ENCODE measurements around the gene ACTL10. TPM values are rescaled to one million over a fixed set of nuclear protein-coding genes. Genes with fewer than 3 reads are reported as not detected.

The ACTL10 gene
- total RNA-seq, 2 experiments from 2014 or later: 0.91 to 1.7 TPM

GRCh38 chr20:33673410-33674293, 6.9 kb downstream of the ACTL10 start:
- DNase-seq: peak; percentile 46
- Mint-ChIP-seq H3K27ac (peak overlapping the region; percentile 76), H3K27me3 (no peaks in the 10 kb centered on the region), H3K9me3 (ENCODE audit: low read depth) (no peaks in the 10 kb centered on the region), H3K36me3 (ENCODE audit: low read depth) (peaks cover 19% of the 10 kb centered on the region), H3K4me1 (peaks cover 33% of the 10 kb centered on the region), H3K4me3 (peak overlapping the region; percentile 79)
- ChIA-PET CTCF (no interaction called here), POLR2A (interaction anchor here (0.6 to 1.5 kb wide), 3 partner anchors 9 to 47 kb away, joined by 3 to 4 read pairs (median 4); partner anchors contain the start of gene PXMP4)
- intact Hi-C loops (cut with DNase I, micrococcal nuclease): loop anchor here in 1 of 2 experiments (1.0 kb wide), 1 partner anchor 13 kb away; the partner anchor contains the start of gene E2F1
- ATAC-seq: peak; percentile 52

DNA sequence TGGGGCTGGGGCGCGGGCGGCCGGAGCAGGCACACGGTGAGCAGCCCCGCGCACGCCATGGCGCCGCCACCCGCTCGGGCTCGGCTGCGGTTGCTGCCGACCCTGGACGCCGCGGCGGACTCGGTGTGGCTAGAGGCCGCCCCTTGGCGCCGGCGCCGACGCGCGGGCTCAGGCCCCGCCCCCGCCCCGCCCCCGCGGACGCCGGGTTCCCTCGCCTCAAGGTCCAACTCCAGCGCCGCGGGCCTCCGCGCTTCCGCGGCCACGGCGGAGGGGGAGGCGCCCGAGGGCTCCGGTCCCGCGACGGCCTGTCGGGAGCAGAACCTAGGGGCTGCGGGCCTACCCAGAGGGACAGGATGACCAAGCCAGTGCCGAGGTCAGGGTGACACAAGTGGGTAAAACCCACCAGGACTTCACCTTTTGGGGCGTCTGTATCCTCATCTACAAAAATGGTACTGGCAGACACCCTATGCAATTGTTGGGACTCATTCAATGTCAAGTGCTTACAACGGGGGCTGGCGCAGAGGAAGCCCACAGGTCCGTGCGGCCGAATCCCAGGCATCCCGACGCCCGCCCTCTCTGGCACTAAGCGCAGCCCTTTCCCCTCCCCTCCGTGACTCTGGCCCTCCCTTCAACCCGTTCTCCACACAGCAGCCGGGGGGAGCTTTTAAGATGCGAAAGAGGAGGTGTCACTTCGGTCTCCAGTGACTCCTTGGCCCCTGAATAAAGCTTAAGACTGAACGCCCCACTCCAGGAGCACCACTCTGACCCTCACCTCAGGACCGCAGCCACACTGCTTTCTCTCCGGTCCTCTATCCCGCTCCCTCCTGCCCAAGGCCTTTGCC, 7.8 kb downstream of the ACTL10 start, which contains the start of gene NECAB3:
NECAB3 (minus strand) TSS at position 135 of the 842 bp plus-strand sequence; CDS start at position 59, 76 bp downstream.
- peak within 1 kb of the TSS; percentile 76 for H3K27ac Mint-ChIP-seq
- peak; percentile 74 for DNase-seq

GRCh38 chr20:33675136-33675959, 8.6 kb downstream of the ACTL10 start:
- CTCF ChIA-PET: interaction anchor here (0.6 to 2.1 kb wide), 3 partner anchors 8 to 1117 kb away, joined by 4 to 10 read pairs (median 6); partner anchors contain the start of gene ACTL10
- H3K4me3 Mint-ChIP-seq: peak overlapping the region; percentile 59
- intact Hi-C loops (cut with DNase I, micrococcal nuclease): no loop called here
- peak overlapping the region; percentile 37 for H3K27ac Mint-ChIP-seq
- H3K27me3 Mint-ChIP-seq: no peaks in the 10 kb centered on the region
- DNase-seq (no peak), ATAC-seq (no peak)
- peaks cover 50% of the 10 kb centered on the region for H3K4me1 Mint-ChIP-seq
- POLR2A ChIA-PET: interaction anchor here (0.6 kb wide), 1 partner anchor 16 kb away, joined by 4 read pairs; no protein-coding TSS in a partner anchor
- H3K36me3 Mint-ChIP-seq (ENCODE audit: low read depth): peaks cover 29% of the 10 kb centered on the region
- no peaks in the 10 kb centered on the region for H3K9me3 Mint-ChIP-seq (ENCODE audit: low read depth)

More for the DNA sequence above, 7.8 kb downstream of the ACTL10 start, which contains the start of gene NECAB3:
- peak within 1 kb of the TSS; percentile 79 for H3K4me3 Mint-ChIP-seq
- H3K9me3 Mint-ChIP-seq (ENCODE audit: low read depth): no peaks in the 10 kb centered on the region
- peak; percentile 69 for ATAC-seq
- no peaks in the 10 kb centered on the region for H3K27me3 Mint-ChIP-seq
- H3K4me1 Mint-ChIP-seq: peaks cover 42% of the 10 kb centered on the region
- intact Hi-C loops (cut with DNase I, micrococcal nuclease): loop anchor here in 1 of 2 experiments (1.0 kb wide), 1 partner anchor 12 kb away; the partner anchor contains the start of gene E2F1
- POLR2A ChIA-PET: interaction anchor here (0.6 kb wide), 1 partner anchor 17 kb away, joined by 4 read pairs; no protein-coding TSS in a partner anchor
- peaks cover 26% of the 10 kb centered on the region for H3K36me3 Mint-ChIP-seq (ENCODE audit: low read depth)
- CTCF ChIA-PET: interaction anchor here (0.6 to 2.1 kb wide), 3 partner anchors 7 to 1118 kb away, joined by 4 to 10 read pairs (median 6); partner anchors contain the start of gene ACTL10

GRCh38 chr20:33676121-33676520, 9.4 kb downstream of the ACTL10 start:
- H3K9me3 Mint-ChIP-seq (ENCODE audit: low read depth): no peaks in the 10 kb centered on the region
- intact Hi-C loops (cut with DNase I, micrococcal nuclease): no loop called here
- H3K36me3 Mint-ChIP-seq (ENCODE audit: low read depth): peaks cover 35% of the 10 kb centered on the region
- H3K27ac Mint-ChIP-seq: no peak overlapping the region
- CTCF ChIA-PET: interaction anchor here (2.1 kb wide), 1 partner anchor 9 kb away, joined by 10 read pairs; the partner anchor contains the start of gene ACTL10
- ATAC-seq (no peak), DNase-seq (no peak)
- H3K4me1 Mint-ChIP-seq: peaks cover 58% of the 10 kb centered on the region
- POLR2A ChIA-PET: no interaction called here
- H3K27me3 Mint-ChIP-seq: no peaks in the 10 kb centered on the region
- H3K4me3 Mint-ChIP-seq: no peak overlapping the region

DNA sequence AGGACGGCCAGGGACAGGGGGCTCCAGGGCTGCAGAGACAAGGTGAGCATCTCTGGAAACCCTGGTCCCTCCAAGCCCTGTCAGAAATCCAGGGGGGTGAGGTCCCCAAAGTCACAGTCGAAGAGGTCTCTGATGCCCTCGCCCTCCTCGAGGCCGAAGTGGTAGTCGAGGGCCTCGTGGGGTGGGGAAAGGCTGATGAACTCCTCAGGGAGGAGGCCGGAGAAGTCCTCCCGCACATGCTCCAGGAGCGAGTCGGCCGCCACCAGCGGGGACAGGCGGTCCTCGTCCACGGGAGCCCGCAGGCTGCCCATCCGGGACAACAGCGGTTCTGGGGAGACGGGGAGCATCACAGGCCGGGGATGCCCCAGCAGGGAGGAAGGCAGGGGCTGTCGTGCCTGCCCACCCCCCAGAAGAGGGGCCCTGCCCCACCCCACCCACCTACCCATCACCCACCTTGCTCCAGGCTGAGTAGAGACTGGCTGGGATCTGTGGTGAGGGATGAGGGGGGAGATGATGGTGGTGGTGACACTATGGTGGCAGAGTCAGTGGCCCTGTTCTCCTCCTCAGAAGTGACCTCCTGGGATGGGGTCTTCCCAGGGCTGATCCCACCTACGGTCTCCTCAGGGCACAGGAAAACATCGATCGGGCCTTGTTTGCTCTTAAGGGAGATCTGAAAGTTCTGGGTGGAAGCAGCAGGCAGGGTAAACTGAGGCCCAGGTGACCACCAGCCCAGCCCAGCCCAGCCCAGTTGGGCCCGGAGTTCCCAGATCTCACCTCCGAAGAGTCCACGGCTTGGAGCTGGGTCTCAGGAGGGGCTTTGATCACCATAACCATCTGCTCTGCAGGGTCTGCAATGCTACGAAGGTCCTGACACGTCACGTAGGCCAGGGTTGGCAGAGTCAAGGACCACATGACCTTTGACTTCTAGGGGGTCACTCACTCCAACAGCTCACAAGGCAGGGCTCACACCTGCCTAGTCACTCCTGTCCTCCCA, 10.2 kb downstream of the ACTL10 start:
- intact Hi-C loops (cut with DNase I, micrococcal nuclease): no loop called here
- no peak overlapping the region for H3K27ac Mint-ChIP-seq
- no peak for DNase-seq

GRCh38 chr20:33677991-33678702, 11.4 kb downstream of the ACTL10 start:
- H3K4me1 Mint-ChIP-seq: peaks cover 75% of the 10 kb centered on the region
- no peak for ATAC-seq
- POLR2A ChIA-PET: no interaction called here
- DNase-seq: no peak
- H3K36me3 Mint-ChIP-seq (ENCODE audit: low read depth): peaks cover 43% of the 10 kb centered on the region
- no peaks in the 10 kb centered on the region for H3K9me3 Mint-ChIP-seq (ENCODE audit: low read depth)
- no peak overlapping the region for H3K4me3 Mint-ChIP-seq
- H3K27me3 Mint-ChIP-seq: no peaks in the 10 kb centered on the region
- intact Hi-C loops (cut with DNase I, micrococcal nuclease): no loop called here
- CTCF ChIA-PET: interaction anchor here (0.8 to 9.1 kb wide), 3 partner anchors 11 to 267 kb away, joined by 3 to 91 read pairs (median 3); partner anchors contain the start of gene ACTL10
- no peak overlapping the region for H3K27ac Mint-ChIP-seq

More for the DNA sequence above, 10.2 kb downstream of the ACTL10 start:
- Mint-ChIP-seq H3K4me3 (no peak overlapping the region), H3K27me3 (no peaks in the 10 kb centered on the region), H3K9me3 (ENCODE audit: low read depth) (no peaks in the 10 kb centered on the region), H3K4me1 (peaks cover 66% of the 10 kb centered on the region), H3K36me3 (ENCODE audit: low read depth) (peaks cover 39% of the 10 kb centered on the region)
- ATAC-seq: no peak
- ChIA-PET CTCF (interaction anchor here (0.7 to 9.1 kb wide), 3 partner anchors 10 to 946 kb away, joined by 3 to 91 read pairs (median 3); partner anchors contain the start of gene ACTL10), POLR2A (interaction anchor here (0.7 kb wide), 1 partner anchor 10 kb away, joined by 3 read pairs; no protein-coding TSS in a partner anchor)

DNA sequence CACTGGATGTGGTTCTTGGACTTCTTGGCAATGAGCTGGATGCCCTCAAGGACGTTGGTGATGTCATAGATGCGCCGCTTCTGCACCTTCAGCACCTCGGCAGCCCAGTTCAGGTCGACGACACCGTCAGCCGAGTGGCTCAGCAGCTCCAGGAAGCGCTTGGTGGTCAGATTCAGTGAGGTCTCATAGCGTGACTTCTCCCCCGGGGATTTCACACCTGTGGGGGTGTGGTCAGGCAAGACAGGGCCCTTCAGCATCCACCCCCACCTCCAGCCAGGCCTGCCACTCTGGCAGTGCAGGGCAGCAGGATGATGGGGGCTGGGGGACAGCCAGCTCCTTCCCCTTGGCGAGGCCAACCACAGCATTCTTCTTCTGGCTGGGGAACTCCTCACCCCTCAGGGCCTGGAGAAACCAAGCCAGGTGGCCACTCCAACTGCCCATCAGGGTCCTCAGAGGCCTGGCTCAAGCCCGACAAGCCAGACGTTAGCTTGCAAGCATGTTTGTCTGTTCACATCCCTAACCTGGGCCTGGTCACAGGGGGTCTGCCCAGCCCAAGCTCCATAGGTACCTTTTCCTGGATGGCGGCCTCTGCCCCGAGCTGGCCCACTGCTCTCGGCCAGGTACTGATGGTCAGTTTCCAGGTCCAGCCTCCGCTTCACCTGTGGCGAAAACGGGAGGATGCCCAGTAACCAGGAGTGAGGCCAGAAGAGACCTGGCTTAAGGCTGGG, 13.2 kb downstream of the ACTL10 start:
- H3K36me3 Mint-ChIP-seq (ENCODE audit: low read depth): peaks cover 47% of the 10 kb centered on the region
- POLR2A ChIA-PET: interaction anchor here (0.6 to 1.2 kb wide), 4 partner anchors 10 to 235 kb away, joined by 3 to 8 read pairs (median 3); no protein-coding TSS in a partner anchor
- no peak overlapping the region for H3K4me3 Mint-ChIP-seq
- ATAC-seq (peak; percentile 37), DNase-seq (peak; percentile 65)
- intact Hi-C loops (cut with DNase I, micrococcal nuclease): no loop called here
- peaks cover 76% of the 10 kb centered on the region for H3K4me1 Mint-ChIP-seq
- CTCF ChIA-PET: interaction anchor here (9.1 kb wide), 1 partner anchor 13 kb away, joined by 91 read pairs; the partner anchor contains the start of gene ACTL10
- H3K27ac Mint-ChIP-seq: peak overlapping the region; percentile 60
- no peaks in the 10 kb centered on the region for H3K27me3 Mint-ChIP-seq
- H3K9me3 Mint-ChIP-seq (ENCODE audit: low read depth): no peaks in the 10 kb centered on the region

- Mint-ChIP-seq H3K36me3 (ENCODE audit: low read depth) (peaks cover 45% of the 10 kb centered on the region), H3K27ac (peak overlapping the region; percentile 65), H3K4me1 (peaks cover 75% of the 10 kb centered on the region), H3K9me3 (ENCODE audit: low read depth) (no peaks in the 10 kb centered on the region), H3K27me3 (no peaks in the 10 kb centered on the region), H3K4me3 (no peak overlapping the region)
- ATAC-seq (no peak), DNase-seq (no peak)
- intact Hi-C loops (cut with DNase I, micrococcal nuclease): no loop called here
- ChIA-PET CTCF (interaction anchor here (0.9 to 9.1 kb wide), 3 partner anchors 13 to 52 kb away, joined by 3 to 91 read pairs (median 3); partner anchors contain the start of genes ACTL10 and ZNF341), POLR2A (interaction anchor here (0.8 kb wide), 1 partner anchor 10 kb away, joined by 3 read pairs; no protein-coding TSS in a partner anchor)
Measured at GRCh38 chr20:33680686-33681085, 13.9 kb downstream of the ACTL10 start.
